Left ventricle myocardium inferior (tissue), 1 donor: ENCODE measurements around the gene PRDM16. TPM values are rescaled to one million over a fixed set of nuclear protein-coding genes. Genes with fewer than 3 reads are reported as not detected.

Experiments
- DNase-seq: peaks from one replicate; pipeline ENCODE4 v3.0.0-alpha.2; 2020
- H3K27ac ChIP-seq: fragments of 200-600 bp; replicated peaks from 2 replicates; pipeline ENCODE4 v1.8.0; 2021
- H3K27me3 ChIP-seq: fragments of 200-600 bp; 2 replicates; pipeline ENCODE4 v1.8.0; 2021; ENCODE audit warnings: low read depth
- H3K36me3 ChIP-seq: fragments of 200-600 bp; 2 replicates; pipeline ENCODE4 v1.8.0; 2021
- H3K4me1 ChIP-seq: fragments of 200-600 bp; 2 replicates; pipeline ENCODE4 v1.8.0; 2021
- H3K4me3 ChIP-seq: fragments of 200-600 bp; 2 replicates; pipeline ENCODE4 v1.8.0; 2021; ENCODE audit warnings: mild to moderate bottlenecking, moderate library complexity
- H3K9me3 ChIP-seq: fragments of 200-600 bp; replicated peaks from 2 replicates; pipeline ENCODE4 v1.8.0; 2021
- CTCF ChIP-seq: fragments of 200-600 bp; IDR thresholded peaks from 2 replicates; pipeline ENCODE4 v1.8.0; 2021; ENCODE audit warnings: antibody characterized with exemption, mild to moderate bottlenecking, borderline replicate concordance
- intact Hi-C: fragments of 100-400 bp; cut with micrococcal nuclease; formaldehyde crosslinking; loops from one replicate; pipeline ENCODE4 v1.11.0; 2022
- total RNA-seq: library from RNA; stranded (reverse); fragmentation: NEBNext Ultra II Directional; extraction: Animal tissue kit (Norgen Biotek cat#: 25700); gene quantifications from one replicate; pipeline ENCODE4 v1.2.1, GENCODE V29; 2021
- donor health status: DM: no; HTN: yes; CAD: no; lungs with severe emphysema.

PRDM16 gene
- total RNA-seq, 1 donor from 2014 or later = 16.6 TPM

GRCh38 chr1:3257788-3258187, 188.8 kb downstream of the PRDM16 start:
- Histone ChIP-seq H3K27ac (no peak overlapping the region), H3K4me3 (no peak overlapping the region), H3K4me1 (no peaks in the 10 kb centered on the region), H3K27me3 (peaks cover 2% of the 10 kb centered on the region), H3K9me3 (no peaks in the 10 kb centered on the region), H3K36me3 (no peaks in the 10 kb centered on the region)
- intact Hi-C loops = no loop called here
- TF ChIP-seq CTCF = no peak
- DNase-seq = no peak

GRCh38 chr1:3258386-3259003, 189.5 kb downstream of the PRDM16 start:
- no peak for DNase-seq
- Histone ChIP-seq H3K36me3 (no peaks in the 10 kb centered on the region), H3K4me3 (no peak overlapping the region), H3K9me3 (no peaks in the 10 kb centered on the region), H3K27ac (no peak overlapping the region), H3K27me3 (peaks cover 9% of the 10 kb centered on the region), H3K4me1 (no peaks in the 10 kb centered on the region)
- TF ChIP-seq CTCF = no peak
- intact Hi-C loops = no loop called here

- no peak for DNase-seq
- Histone ChIP-seq H3K9me3 (no peaks in the 10 kb centered on the region), H3K36me3 (no peaks in the 10 kb centered on the region), H3K4me1 (no peaks in the 10 kb centered on the region), H3K4me3 (no peak overlapping the region), H3K27ac (no peak overlapping the region), H3K27me3 (peaks cover 13% of the 10 kb centered on the region)
- intact Hi-C loops = no loop called here
- TF ChIP-seq CTCF = no peak
These were observed 190.0 kb downstream of the PRDM16 start for GRCh38 chr1:3259020-3259419.

GRCh38 chr1:3261007-3261968, 192.3 kb downstream of the PRDM16 start:
- no peak for TF ChIP-seq CTCF
- intact Hi-C loops = no loop called here
- no peaks in the 10 kb centered on the region for H3K9me3 ChIP-seq
- H3K27ac ChIP-seq = no peak overlapping the region
- H3K4me1 ChIP-seq = no peaks in the 10 kb centered on the region
- DNase-seq = no peak
- H3K36me3 ChIP-seq = no peaks in the 10 kb centered on the region
- H3K27me3 ChIP-seq = peaks cover 26% of the 10 kb centered on the region
- no peak overlapping the region for H3K4me3 ChIP-seq

- peaks cover 26% of the 10 kb centered on the region for H3K27me3 ChIP-seq
- H3K9me3 ChIP-seq = no peaks in the 10 kb centered on the region
- TF ChIP-seq CTCF = no peak
- no peak overlapping the region for H3K4me3 ChIP-seq
- no peaks in the 10 kb centered on the region for H3K36me3 ChIP-seq
- no peak for DNase-seq
- intact Hi-C loops = no loop called here
- no peaks in the 10 kb centered on the region for H3K4me1 ChIP-seq
- no peak overlapping the region for H3K27ac ChIP-seq
These were observed 193.1 kb downstream of the PRDM16 start for GRCh38 chr1:3261969-3262579.
